ENCODE data around the gene ERBB4. TPM values are rescaled to one million over a fixed set of nuclear protein-coding genes. Genes with fewer than 3 reads are reported as not detected.

Gene ERBB4
- total and polyA plus RNA-seq, 2 of the 8 experiments (the other 6 are each of a cell fraction or from before 2014, with no cell fraction given), result 0.34 to 1.3 TPM

- H2BK120ac ChIP-seq (replicated peaks; ENCODE audit: low read depth, low read length), result no peak overlapping the region
- no peaks in the 10 kb centered on the region for H4K20me1 ChIP-seq (replicated peaks in 1 of 2; ENCODE audit: control insufficient read depth in 1 of 2, insufficient read depth in 2 of 2, low read length in 2 of 2)
- no peak overlapping the region for H2BK12ac ChIP-seq (ENCODE audit: low read depth, low read length)
- no peaks in the 10 kb centered on the region for H3K36me3 ChIP-seq (ENCODE audit: control insufficient read depth in 2 of 4, insufficient read depth in 4 of 4, low read length in 3 of 4)
- no peak overlapping the region for H2AK5ac ChIP-seq (ENCODE audit: low read depth, low read length)
- H3K4me1 ChIP-seq (replicated peaks in 1 of 4; ENCODE audit: control insufficient read depth in 3 of 4, insufficient read depth in 4 of 4, low read length in 3 of 4), result no peaks in the 10 kb centered on the region
- H3K79me1 ChIP-seq (ENCODE audit: low read depth, low read length), result no peaks in the 10 kb centered on the region
- no peak overlapping the region for H3K4me2 ChIP-seq (ENCODE audit: insufficient read depth in 1 of 2, low read depth in 2 of 2, low read length in 2 of 2)
- H2AFZ ChIP-seq (ENCODE audit: low read length), result no peak overlapping the region
- no peak overlapping the region for H4K5ac ChIP-seq (ENCODE audit: insufficient read length, low read depth, low read length)
- DNase-seq (ENCODE audit: low read depth in 1 of 2, low spot score in 2 of 2), result no peak
- H3K4ac ChIP-seq (replicated peaks; ENCODE audit: insufficient read length, low read depth, low read length), result no peak overlapping the region
- H3K79me2 ChIP-seq (ENCODE audit: control insufficient read depth in 1 of 2, insufficient read depth in 2 of 2, low read length in 2 of 2), result no peaks in the 10 kb centered on the region
- H4K8ac ChIP-seq (ENCODE audit: extremely low read depth, insufficient read depth, low read length), result no peak overlapping the region
- H3K18ac ChIP-seq (ENCODE audit: extremely low read depth, low read length), result no peak overlapping the region
- H3K27me3 ChIP-seq (replicated peaks in 1 of 4; ENCODE audit: control insufficient read depth in 3 of 4, extremely low read depth in 1 of 4, insufficient read depth in 3 of 4, low read length in 3 of 4), result peaks cover 0 to 1% (median 0%) of the 10 kb centered on the region in 4 experiments; a peak in 1 of 7 replicates
- no peak for FAIRE-seq
- no peak overlapping the region for H2BK20ac ChIP-seq (ENCODE audit: low read length)
- H3K27ac ChIP-seq (ENCODE audit: low read depth, low read length), result no peak overlapping the region
- no peak overlapping the region for H3K14ac ChIP-seq (ENCODE audit: insufficient read length)
- no peaks in the 10 kb centered on the region for H3K9me3 ChIP-seq (ENCODE audit: insufficient read depth in 2 of 2, low read depth in 1 of 2, low read length in 1 of 2)
- ChIA-PET CTCF (ENCODE audit: partially characterized antibody) (no interaction called here), POLR2A (ENCODE audit: partially characterized antibody) (no interaction called here)
- H3K23me2 ChIP-seq (ENCODE audit: low read depth, low read length), result no peaks in the 10 kb centered on the region
- 89% methylated on average over 1 of the region's 1 CpG; no CpG with 5 or more reads in 1 of the 2 experiments for WGBS, 2 experiments (ENCODE audit: extremely low coverage in 1 of 2, insufficient coverage in 1 of 2, insufficient read length in 1 of 2, insufficient replicate concordance in 2 of 2, low coverage in 1 of 2, low lambda C conversion rate in 2 of 2, missing lambda C conversion rate in 1 of 2)
- no peak overlapping the region for H3K9ac ChIP-seq (replicated peaks in 1 of 4; ENCODE audit: extremely low read depth in 1 of 4, low read depth in 3 of 4, low read length in 3 of 4)
- TF ChIP-seq SIRT6 (IDR thresholded peaks at IDR 0.05; ENCODE audit: low read length) (no peak), EZH2 (IDR thresholded peaks at IDR 0.05; ENCODE audit: low read depth, low read length, severe bottlenecking) (no peak), CHD1 (IDR thresholded peaks at IDR 0.05; ENCODE audit: low read depth, low read length) (no peak), KDM4A (IDR thresholded peaks at IDR 0.05; ENCODE audit: low read depth, low read length, severe bottlenecking) (no peak), TEAD4 (IDR thresholded peaks at IDR 0.05; ENCODE audit: low read depth, low read length) (no peak), TCF12 (IDR thresholded peaks at IDR 0.05; ENCODE audit: low read depth, low read length) (no peak), EGR1 (IDR thresholded peaks at IDR 0.05; ENCODE audit: borderline replicate concordance, low read depth, low read length) (no peak), RAD21 (IDR thresholded peaks at IDR 0.05 in 1 of 2, conservative IDR thresholded peaks at IDR 0.05 in 1 of 2; ENCODE audit: low read depth in 2 of 2, low read length in 2 of 2) (no peak), YY1 (IDR thresholded peaks at IDR 0.05; ENCODE audit: low read depth, low read length) (no peak), BACH1 (IDR thresholded peaks at IDR 0.05; ENCODE audit: low read length) (no peak), HDAC6 (IDR thresholded peaks at IDR 0.05; ENCODE audit: low read depth, low read length) (no peak)
- no peak overlapping the region for H3K4me3 ChIP-seq (ENCODE audit: extremely low read depth in 1 of 4, insufficient read depth in 2 of 4, low read depth in 3 of 4, low read length in 4 of 4)
- no peak overlapping the region for H4K91ac ChIP-seq (replicated peaks; ENCODE audit: insufficient read length, low read length)
- H2BK15ac ChIP-seq (ENCODE audit: low read length), result no peak overlapping the region
- H3K56ac ChIP-seq (replicated peaks; ENCODE audit: insufficient read length, low read depth, low read length), result no peak overlapping the region
- no peak overlapping the region for H2BK5ac ChIP-seq (ENCODE audit: low read depth, low read length)
- H3K23ac ChIP-seq (ENCODE audit: insufficient read length), result no peak overlapping the region
Observed at GRCh38 chr2:211760103-211760502, 778.5 kb downstream of the ERBB4 start.
